ENCODE data around the gene CKAP2L. TPM values are rescaled to one million over a fixed set of nuclear protein-coding genes. Genes with fewer than 3 reads are reported as not detected.

The CKAP2L gene
- total RNA-seq, 4 donors from 2014 or later, result 4.3 to 14.4 (median 6.7) TPM

- H3K36me3 ChIP-seq, result no peaks in the 10 kb centered on the region
- TF ChIP-seq POLR2A (IDR thresholded peaks at IDR 0.05) (no peak), CTCF (IDR thresholded peaks at IDR 0.05) (no peak)
- H3K9me3 ChIP-seq, result no peaks in the 10 kb centered on the region
- intact Hi-C loops (cut with DNase I), result no loop called here
- H3K4me3 ChIP-seq, result no peak overlapping the region
- H3K27ac ChIP-seq, result no peak overlapping the region
- H3K4me1 ChIP-seq, result peaks cover 4 to 31% (median 17%) of the 10 kb centered on the region in 3 donors
- WGBS, 2 donors, result 91% methylated on average over 11 of the region's 12 CpGs; no CpG with 5 or more reads in 1 of the 2 donors
- DNase-seq, result no peak
- no peaks in the 10 kb centered on the region for H3K27me3 ChIP-seq
Observed at GRCh38 chr2:112694182-112694581, 70.2 kb downstream of the CKAP2L start.

GRCh38 chr2:112693596-112693995 lies 70.8 kb downstream of the CKAP2L start:
- WGBS, 2 donors, result 65 to 89% methylated on average over 2 to 9 of the region's 9 CpGs
- H3K27ac ChIP-seq, result no peak overlapping the region
- no peak overlapping the region for H3K4me3 ChIP-seq
- no peaks in the 10 kb centered on the region for H3K36me3 ChIP-seq
- no peak for TF ChIP-seq POLR2A (IDR thresholded peaks at IDR 0.05)
- no peak for TF ChIP-seq CTCF (IDR thresholded peaks at IDR 0.05)
- intact Hi-C loops (cut with DNase I), result no loop called here
- H3K4me1 ChIP-seq, result peaks cover 4 to 31% (median 17%) of the 10 kb centered on the region in 3 donors
- DNase-seq, result no peak
- no peaks in the 10 kb centered on the region for H3K27me3 ChIP-seq
- no peaks in the 10 kb centered on the region for H3K9me3 ChIP-seq

- no peak for DNase-seq
- Histone ChIP-seq H3K27ac (peak overlapping the region; percentile 30 to 72 (median 62)), H3K4me1 (peaks cover 4 to 31% (median 17%) of the 10 kb centered on the region in 3 donors), H3K27me3 (no peaks in the 10 kb centered on the region), H3K9me3 (no peaks in the 10 kb centered on the region), H3K36me3 (no peaks in the 10 kb centered on the region), H3K4me3 (no peak overlapping the region)
- intact Hi-C loops (cut with DNase I), result no loop called here
- TF ChIP-seq POLR2A (IDR thresholded peaks at IDR 0.05) (no peak), CTCF (IDR thresholded peaks at IDR 0.05) (no peak)
- WGBS, 2 donors, result 33 to 60% methylated on average over 1 of the region's 1 CpG
Observed at GRCh38 chr2:112692918-112693317, 71.5 kb downstream of the CKAP2L start.

- Histone ChIP-seq H3K36me3 (no peaks in the 10 kb centered on the region), H3K4me1 (peaks cover 4 to 31% (median 17%) of the 10 kb centered on the region in 3 donors), H3K9me3 (no peaks in the 10 kb centered on the region), H3K4me3 (no peak overlapping the region), H3K27me3 (no peaks in the 10 kb centered on the region), H3K27ac (peak overlapping the region; percentile 71 to 77 (median 72))
- TF ChIP-seq CTCF (IDR thresholded peaks at IDR 0.05), result peak in 2 of 6 experiments; percentile 18 to 44
- TF ChIP-seq POLR2A (IDR thresholded peaks at IDR 0.05), result no peak
- DNase-seq, result no peak
- 8 to 20% methylated on average over 3 to 4 of the region's 5 CpGs for WGBS, 2 donors
- intact Hi-C loops (cut with DNase I), result no loop called here
Observed at GRCh38 chr2:112692495-112692911, 71.9 kb downstream of the CKAP2L start.

DNA sequence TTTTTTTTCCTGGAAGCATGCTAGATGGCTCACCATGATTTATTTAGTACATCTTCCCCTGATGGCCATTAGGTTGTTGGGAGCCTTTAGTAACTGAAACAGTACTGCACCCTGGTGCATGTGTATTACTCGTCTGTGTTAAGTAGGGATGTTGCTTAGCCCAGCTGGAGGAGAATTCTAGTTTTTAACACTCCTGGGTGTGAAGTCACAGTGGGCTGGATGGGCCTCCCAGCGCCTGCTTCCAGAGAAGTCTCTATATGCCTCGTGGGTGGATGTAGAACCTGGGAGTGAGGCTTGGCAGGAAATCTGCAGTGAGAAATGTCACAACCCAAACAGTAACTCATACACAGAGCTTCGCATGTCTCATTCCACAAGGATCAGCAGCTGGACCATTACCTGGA lies 72.5 kb downstream of the CKAP2L start:
- Histone ChIP-seq H3K36me3 (no peaks in the 10 kb centered on the region), H3K9me3 (no peaks in the 10 kb centered on the region), H3K4me3 (no peak overlapping the region), H3K27ac (peak overlapping the region; percentile 53 to 77 (median 71)), H3K4me1 (peaks cover 4 to 31% (median 17%) of the 10 kb centered on the region in 3 donors), H3K27me3 (no peaks in the 10 kb centered on the region)
- TF ChIP-seq POLR2A (IDR thresholded peaks at IDR 0.05), result no peak
- TF ChIP-seq CTCF (IDR thresholded peaks at IDR 0.05), result no peak
- intact Hi-C loops (cut with DNase I), result no loop called here
- no peak for DNase-seq
- 40 to 56% methylated on average over 3 to 4 of the region's 4 CpGs for WGBS, 2 donors
